Astrocyte (in vitro differentiated cells and primary cell): ENCODE results near the gene ADGRD1. TPM values are rescaled to one million over a fixed set of nuclear protein-coding genes. Genes with fewer than 3 reads are reported as not detected.

Experiments
- DNase-seq: peaks from one replicate; pipeline ENCODE4 v3.0.0-alpha.2; 2010; ENCODE audit warnings: low read depth
- FAIRE-seq: peaks from 2 replicates; lab custom pipeline; 2011; peaks lifted over from hg19 to GRCh38; lab: Jason Lieb, UNC
- H2AFZ ChIP-seq: 2 replicates; pipeline ENCODE4 v1.6.0; 2012; ENCODE audit warnings: low read depth, low read length, inconsistent platforms
- H3K27ac ChIP-seq: 2 replicates; pipeline ENCODE4 v1.5.1; 2011; ENCODE audit warnings: low read depth, low read length, inconsistent platforms
- H3K27me3 ChIP-seq: 2 replicates; pipeline ENCODE4 v1.6.0; 2011; ENCODE audit warnings: low read length, inconsistent platforms; ENCODE audit not compliant: insufficient read depth
- H3K36me3 ChIP-seq: 2 replicates; pipeline ENCODE4 v1.5.1; 2011; ENCODE audit warnings: low read length, inconsistent platforms; ENCODE audit not compliant: insufficient read depth
- H3K4me1 ChIP-seq: 2 replicates; pipeline ENCODE4 v1.5.1; 2011; ENCODE audit warnings: low read length, inconsistent platforms; ENCODE audit not compliant: insufficient read depth
- H3K4me2 ChIP-seq: 2 replicates; pipeline ENCODE4 v1.6.0; 2012; ENCODE audit warnings: low read length, inconsistent platforms
- H3K4me3 ChIP-seq: 2 replicates; pipeline ENCODE4 v1.5.1; 2011; ENCODE audit warnings: low read depth, mild to moderate bottlenecking, low read length, inconsistent platforms; ENCODE audit not compliant: insufficient read depth
- H3K79me2 ChIP-seq: 2 replicates; pipeline ENCODE4 v1.6.0; 2012; ENCODE audit warnings: mild to moderate bottlenecking, low read length, inconsistent platforms; ENCODE audit not compliant: insufficient read depth
- H3K9ac ChIP-seq: 2 replicates; pipeline ENCODE4 v1.6.0; 2012; ENCODE audit warnings: mild to moderate bottlenecking, low read length, inconsistent platforms
- H3K9me3 ChIP-seq: 2 replicates; pipeline ENCODE4 v1.5.1; 2012; ENCODE audit warnings: low read depth, mild to moderate bottlenecking, low read length, inconsistent platforms; ENCODE audit not compliant: insufficient read depth
- H4K20me1 ChIP-seq: 2 replicates; pipeline ENCODE4 v1.6.0; 2012; ENCODE audit warnings: low read length, inconsistent platforms; ENCODE audit not compliant: insufficient read depth
- H3K27ac Mint-ChIP-seq: one replicate; pipeline ENCODE4 v1.8.0; 2021; ENCODE audit warnings: mild to moderate bottlenecking, mixed read lengths; ENCODE audit not compliant: unreplicated experiment
- H3K27me3 Mint-ChIP-seq: one replicate; pipeline ENCODE4 v1.8.0; 2021; ENCODE audit warnings: low read depth, mixed read lengths; ENCODE audit not compliant: unreplicated experiment
- H3K36me3 Mint-ChIP-seq: one replicate; pipeline ENCODE4 v1.8.0; 2021; ENCODE audit warnings: low read depth, mixed read lengths; ENCODE audit not compliant: unreplicated experiment
- H3K4me1 Mint-ChIP-seq: one replicate; pipeline ENCODE4 v1.8.0; 2021; ENCODE audit warnings: low read depth, mixed read lengths; ENCODE audit not compliant: unreplicated experiment
- H3K4me3 Mint-ChIP-seq: one replicate; pipeline ENCODE4 v1.8.0; 2021; ENCODE audit warnings: mild to moderate bottlenecking, moderate library complexity, mixed read lengths; ENCODE audit not compliant: unreplicated experiment
- H3K9me3 Mint-ChIP-seq: one replicate; pipeline ENCODE4 v1.8.0; 2021; ENCODE audit warnings: mild to moderate bottlenecking, mixed read lengths; ENCODE audit not compliant: unreplicated experiment
- EZH2 ChIP-seq: IDR thresholded peaks from 2 replicates; pipeline ENCODE4 v1.6.1; 2012; ENCODE audit warnings: mild to moderate bottlenecking, low read length, inconsistent platforms; ENCODE audit not compliant: insufficient read depth
- total RNA-seq: library from RNA; stranded (reverse); gene quantifications from 2 replicates; pipeline ENCODE4 v1.2.1, GENCODE V29; 2021
- TF ChIP-seq, protein P1 (sequence below): IDR thresholded peaks from 2 replicates; pipeline ENCODE4 v1.5.1; 2011; ENCODE audit warnings: low read depth, mild to moderate bottlenecking, inconsistent platforms, low read length, moderate library complexity; ENCODE audit not compliant: insufficient read depth

The ADGRD1 gene
- total RNA-seq, 1 donor from 2014 or later, result 3.0 TPM

DNA sequence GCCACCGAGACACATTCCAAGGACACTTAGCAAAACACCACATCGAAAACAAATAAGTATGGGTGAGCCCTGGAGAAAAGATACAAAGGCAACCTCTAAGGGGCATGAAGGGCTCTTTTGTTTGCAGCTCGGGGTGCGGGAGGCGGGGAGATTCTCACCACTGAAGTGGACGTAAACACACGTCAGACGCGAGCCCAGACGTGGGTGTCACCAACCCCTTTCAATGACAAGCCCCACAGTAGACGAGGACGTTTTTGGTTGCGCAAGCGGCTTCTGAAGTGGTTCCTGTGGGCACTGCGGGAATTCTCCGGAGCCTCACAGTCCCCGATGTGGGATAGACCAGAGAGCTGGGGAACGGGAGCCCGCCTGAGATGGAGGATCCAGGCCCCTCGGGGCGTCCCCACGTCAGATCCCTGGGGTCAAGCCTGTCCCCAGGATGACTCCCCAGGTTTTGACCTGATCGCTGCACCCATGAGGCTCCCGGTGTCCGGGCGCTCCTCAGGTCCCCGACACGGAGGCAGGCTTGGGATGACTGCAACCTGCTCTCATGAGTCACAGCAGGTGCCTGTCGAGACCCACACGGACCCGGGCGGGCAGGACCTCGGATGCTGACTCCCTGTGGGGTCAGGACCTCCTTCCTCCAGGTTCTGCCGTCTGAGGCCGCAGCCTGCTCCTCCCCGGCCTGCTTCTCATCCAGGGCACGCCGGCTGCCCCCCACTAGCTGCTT is 20.3 kb upstream of the ADGRD1 start:
- H3K79me2 ChIP-seq, result no peaks in the 10 kb centered on the region
- H2AFZ ChIP-seq, result no peak overlapping the region
- no peak overlapping the region for H3K27ac ChIP-seq
- no peaks in the 10 kb centered on the region for H4K20me1 ChIP-seq
- no peaks in the 10 kb centered on the region for H3K4me1 ChIP-seq
- Mint-ChIP-seq H3K9me3 (peaks cover 9% of the 10 kb centered on the region), H3K36me3 (no peaks in the 10 kb centered on the region), H3K27me3 (peaks cover 25% of the 10 kb centered on the region), H3K4me3 (no peak overlapping the region), H3K4me1 (no peaks in the 10 kb centered on the region), H3K27ac (no peak overlapping the region)
- no peaks in the 10 kb centered on the region for H3K36me3 ChIP-seq
- no peak for FAIRE-seq
- no peak overlapping the region for H3K4me3 ChIP-seq
- H3K9me3 ChIP-seq, result peaks cover 2% of the 10 kb centered on the region
- no peak overlapping the region for H3K4me2 ChIP-seq
- no peak for DNase-seq
- H3K9ac ChIP-seq, result no peak overlapping the region
- no peak for TF ChIP-seq EZH2
- TF ChIP-seq, protein P1, sequence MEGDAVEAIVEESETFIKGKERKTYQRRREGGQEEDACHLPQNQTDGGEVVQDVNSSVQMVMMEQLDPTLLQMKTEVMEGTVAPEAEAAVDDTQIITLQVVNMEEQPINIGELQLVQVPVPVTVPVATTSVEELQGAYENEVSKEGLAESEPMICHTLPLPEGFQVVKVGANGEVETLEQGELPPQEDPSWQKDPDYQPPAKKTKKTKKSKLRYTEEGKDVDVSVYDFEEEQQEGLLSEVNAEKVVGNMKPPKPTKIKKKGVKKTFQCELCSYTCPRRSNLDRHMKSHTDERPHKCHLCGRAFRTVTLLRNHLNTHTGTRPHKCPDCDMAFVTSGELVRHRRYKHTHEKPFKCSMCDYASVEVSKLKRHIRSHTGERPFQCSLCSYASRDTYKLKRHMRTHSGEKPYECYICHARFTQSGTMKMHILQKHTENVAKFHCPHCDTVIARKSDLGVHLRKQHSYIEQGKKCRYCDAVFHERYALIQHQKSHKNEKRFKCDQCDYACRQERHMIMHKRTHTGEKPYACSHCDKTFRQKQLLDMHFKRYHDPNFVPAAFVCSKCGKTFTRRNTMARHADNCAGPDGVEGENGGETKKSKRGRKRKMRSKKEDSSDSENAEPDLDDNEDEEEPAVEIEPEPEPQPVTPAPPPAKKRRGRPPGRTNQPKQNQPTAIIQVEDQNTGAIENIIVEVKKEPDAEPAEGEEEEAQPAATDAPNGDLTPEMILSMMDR, result no peak
- H3K27me3 ChIP-seq, result no peaks in the 10 kb centered on the region

DNA sequence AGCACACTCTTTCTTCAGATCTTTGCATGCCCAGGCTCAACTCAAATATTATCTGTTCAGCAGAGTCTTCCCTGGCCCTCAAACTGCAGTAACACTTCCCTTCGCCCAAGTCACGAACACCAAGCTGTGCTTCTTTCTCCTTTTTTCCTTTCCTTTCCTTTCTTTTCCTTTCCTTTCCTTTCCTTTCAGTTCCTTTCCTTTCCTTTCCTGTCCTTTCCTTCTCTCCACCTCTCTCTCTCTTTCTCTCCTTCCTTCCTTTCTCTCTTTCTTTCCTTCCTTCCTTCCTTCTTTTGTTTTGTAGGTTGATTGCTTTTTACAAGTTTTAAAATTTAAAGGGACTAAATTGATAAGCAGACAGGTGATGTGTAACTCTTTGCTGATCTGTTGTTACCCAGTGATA is 19.0 kb upstream of the ADGRD1 start:
- Mint-ChIP-seq H3K4me3 (no peak overlapping the region), H3K27me3 (peaks cover 21% of the 10 kb centered on the region), H3K27ac (no peak overlapping the region), H3K36me3 (no peaks in the 10 kb centered on the region), H3K4me1 (no peaks in the 10 kb centered on the region), H3K9me3 (peaks cover 9% of the 10 kb centered on the region)
- no peak overlapping the region for H3K27ac ChIP-seq
- no peak overlapping the region for H3K4me2 ChIP-seq
- H3K9me3 ChIP-seq, result peaks cover 2% of the 10 kb centered on the region
- no peaks in the 10 kb centered on the region for H3K27me3 ChIP-seq
- TF ChIP-seq EZH2, result no peak
- TF ChIP-seq, protein P1, result no peak
- H4K20me1 ChIP-seq, result no peaks in the 10 kb centered on the region
- FAIRE-seq, result no peak
- no peaks in the 10 kb centered on the region for H3K36me3 ChIP-seq
- no peak overlapping the region for H3K9ac ChIP-seq
- no peak overlapping the region for H2AFZ ChIP-seq
- H3K4me1 ChIP-seq, result no peaks in the 10 kb centered on the region
- H3K4me3 ChIP-seq, result no peak overlapping the region
- DNase-seq, result no peak
- H3K79me2 ChIP-seq, result no peaks in the 10 kb centered on the region

DNA sequence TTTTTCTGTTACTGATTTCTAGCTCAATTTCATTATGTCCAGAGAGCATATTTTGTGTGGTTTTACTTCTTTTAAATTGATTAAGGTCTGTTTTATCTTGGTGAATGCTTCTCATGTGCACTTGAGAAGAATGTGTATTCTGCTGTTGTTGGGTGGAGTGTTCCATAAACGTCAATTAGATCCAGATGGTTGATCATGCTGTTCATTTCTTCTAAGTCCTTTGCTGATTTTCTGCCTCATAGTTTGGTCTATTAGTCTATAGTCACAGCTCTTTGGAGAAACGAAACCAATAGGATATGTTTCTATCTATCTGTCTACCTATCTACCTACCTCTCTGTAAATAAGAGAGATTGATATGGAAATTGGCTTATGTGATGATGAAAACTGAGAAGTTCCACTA is 17.1 kb upstream of the ADGRD1 start:
- H3K27me3 ChIP-seq, result no peaks in the 10 kb centered on the region
- FAIRE-seq (no peak), DNase-seq (no peak)

More for the DNA sequence above, 17.1 kb upstream of the ADGRD1 start:
- Mint-ChIP-seq H3K36me3 (no peaks in the 10 kb centered on the region), H3K4me1 (no peaks in the 10 kb centered on the region), H3K27me3 (peaks cover 19% of the 10 kb centered on the region), H3K27ac (no peak overlapping the region), H3K9me3 (peaks cover 12% of the 10 kb centered on the region), H3K4me3 (no peak overlapping the region)
- Histone ChIP-seq H3K9me3 (peaks cover 2% of the 10 kb centered on the region), H3K4me3 (no peak overlapping the region), H4K20me1 (no peaks in the 10 kb centered on the region), H3K4me1 (no peaks in the 10 kb centered on the region), H2AFZ (no peak overlapping the region), H3K9ac (no peak overlapping the region), H3K79me2 (no peaks in the 10 kb centered on the region), H3K27ac (no peak overlapping the region), H3K36me3 (no peaks in the 10 kb centered on the region), H3K4me2 (no peak overlapping the region)
- TF ChIP-seq, protein P1, result no peak
- no peak for TF ChIP-seq EZH2
